ENCODE results near the gene DDX6.
"Not testable (repeated sequence)": the region's sequence is repeated elsewhere in the genome, so short reads cannot be mapped to it uniquely, and the experiment has no call there.

The DDX6 gene

DNA sequence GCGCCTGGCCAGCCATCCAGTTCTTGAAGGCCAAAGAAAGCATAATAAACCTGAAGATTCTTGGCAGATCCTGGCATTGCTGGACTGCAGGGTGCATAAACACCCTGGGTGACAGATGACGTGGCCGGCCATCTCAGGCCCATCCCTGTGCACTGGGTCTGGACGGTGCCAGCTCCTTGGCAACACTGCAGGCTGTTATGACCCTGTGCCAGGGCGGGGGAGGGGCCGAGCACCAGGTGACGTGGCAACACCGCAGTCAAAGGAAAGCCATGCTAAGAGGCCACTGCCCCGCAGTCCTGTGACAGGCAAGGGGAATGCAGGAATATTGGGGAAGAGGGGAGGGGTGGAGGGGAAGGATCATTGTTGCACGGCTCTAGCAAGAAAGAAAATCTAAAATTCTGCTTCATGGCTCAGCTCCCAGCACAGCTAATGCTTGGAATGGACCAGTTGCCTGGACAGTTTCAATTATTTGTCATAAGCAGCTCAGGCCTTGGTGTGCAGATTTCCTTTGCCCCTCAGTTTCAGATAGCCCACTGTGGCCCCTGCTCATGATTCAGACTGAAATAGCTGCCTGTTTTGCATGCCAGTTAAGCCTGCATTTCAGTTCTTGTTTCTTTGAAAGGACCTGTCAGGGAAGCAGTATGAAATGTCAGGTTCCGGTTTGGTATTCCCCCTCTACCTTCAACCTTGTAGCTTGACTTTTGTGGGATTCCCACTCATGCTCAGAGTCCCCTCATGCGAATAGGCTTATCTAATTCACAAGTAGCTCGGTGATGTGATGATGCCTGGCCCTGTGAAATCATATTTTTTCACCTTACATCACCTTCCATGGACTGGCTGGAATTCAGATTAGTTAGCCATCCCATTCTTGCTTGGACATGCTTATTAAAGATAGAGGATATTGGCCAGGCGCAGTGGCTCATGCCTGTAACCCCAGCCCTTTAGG lies 29.7 kb upstream of the DDX6 start:
- in situ Hi-C loops (cut with MboI; ENCODE audit: low pct_unique_long_range_greater_than_20kb, low sequenced_read_pairs, unreplicated experiment) = no loop called here
- TF ChIP-seq, protein P1, sequence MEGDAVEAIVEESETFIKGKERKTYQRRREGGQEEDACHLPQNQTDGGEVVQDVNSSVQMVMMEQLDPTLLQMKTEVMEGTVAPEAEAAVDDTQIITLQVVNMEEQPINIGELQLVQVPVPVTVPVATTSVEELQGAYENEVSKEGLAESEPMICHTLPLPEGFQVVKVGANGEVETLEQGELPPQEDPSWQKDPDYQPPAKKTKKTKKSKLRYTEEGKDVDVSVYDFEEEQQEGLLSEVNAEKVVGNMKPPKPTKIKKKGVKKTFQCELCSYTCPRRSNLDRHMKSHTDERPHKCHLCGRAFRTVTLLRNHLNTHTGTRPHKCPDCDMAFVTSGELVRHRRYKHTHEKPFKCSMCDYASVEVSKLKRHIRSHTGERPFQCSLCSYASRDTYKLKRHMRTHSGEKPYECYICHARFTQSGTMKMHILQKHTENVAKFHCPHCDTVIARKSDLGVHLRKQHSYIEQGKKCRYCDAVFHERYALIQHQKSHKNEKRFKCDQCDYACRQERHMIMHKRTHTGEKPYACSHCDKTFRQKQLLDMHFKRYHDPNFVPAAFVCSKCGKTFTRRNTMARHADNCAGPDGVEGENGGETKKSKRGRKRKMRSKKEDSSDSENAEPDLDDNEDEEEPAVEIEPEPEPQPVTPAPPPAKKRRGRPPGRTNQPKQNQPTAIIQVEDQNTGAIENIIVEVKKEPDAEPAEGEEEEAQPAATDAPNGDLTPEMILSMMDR (IDR thresholded peaks at IDR 0.05; ENCODE audit: extremely low read depth, insufficient read depth, missing control alignments) = no peak
- peak; percentile 81 for DNase-seq (ENCODE audit: low spot score)

DNA sequence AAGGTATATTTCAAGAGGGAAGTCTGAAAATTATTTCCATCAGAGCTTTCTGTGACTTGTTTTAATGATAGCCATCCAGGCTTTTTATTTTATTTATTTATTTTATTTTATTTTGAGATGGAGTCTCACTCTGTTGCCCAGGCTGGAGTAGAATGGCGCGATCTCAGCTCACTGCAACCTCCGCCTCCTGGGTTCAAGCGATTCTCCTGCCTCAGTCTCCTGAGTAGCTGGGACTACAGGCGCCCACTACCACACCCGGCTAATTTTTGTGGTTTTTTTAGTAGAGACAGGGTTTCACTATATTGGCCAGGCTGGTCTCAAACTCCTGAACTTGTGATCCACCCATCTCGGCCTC lies 29.0 kb upstream of the DDX6 start:
- in situ Hi-C loops (cut with MboI; ENCODE audit: low pct_unique_long_range_greater_than_20kb, low sequenced_read_pairs, unreplicated experiment); DNase-seq (ENCODE audit: low spot score): not testable (repeated sequence)

DNA sequence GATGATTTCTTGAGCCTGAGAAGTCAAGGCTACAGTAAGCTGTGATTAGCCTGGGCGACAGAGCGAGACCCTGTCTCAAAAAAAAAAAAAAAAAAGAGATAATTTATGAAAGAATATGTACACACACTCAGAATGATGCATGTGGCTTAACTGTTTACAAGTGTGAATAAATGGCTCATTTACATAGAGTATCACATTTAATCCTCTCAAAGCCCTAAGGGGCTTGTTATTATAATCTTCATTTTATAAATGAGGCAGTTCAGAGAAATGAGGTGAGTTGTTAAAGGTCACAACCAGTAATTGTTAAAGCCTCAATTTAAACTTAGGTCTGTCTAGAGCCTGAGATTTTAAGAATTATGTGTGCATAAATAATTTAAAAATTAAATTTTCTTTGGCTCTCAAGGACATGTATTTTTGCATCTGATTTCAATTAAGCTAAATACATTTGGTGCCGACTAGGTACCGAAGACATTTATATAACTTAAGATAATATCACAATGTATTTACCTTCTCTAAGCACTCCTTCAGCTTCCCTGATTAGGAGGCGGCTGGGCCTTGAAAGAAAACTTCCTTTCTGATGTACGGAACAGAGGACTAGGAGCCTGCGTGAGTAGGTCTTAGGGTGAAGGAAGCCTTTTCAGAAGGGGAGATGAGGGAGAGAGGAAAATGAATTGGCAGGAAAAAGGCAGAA lies 28.5 kb upstream of the DDX6 start:
- in situ Hi-C loops (cut with MboI; ENCODE audit: low pct_unique_long_range_greater_than_20kb, low sequenced_read_pairs, unreplicated experiment) = no loop called here
- TF ChIP-seq, protein P1 (IDR thresholded peaks at IDR 0.05; ENCODE audit: extremely low read depth, insufficient read depth, missing control alignments) = no peak
- no peak for DNase-seq (ENCODE audit: low spot score)

DNA sequence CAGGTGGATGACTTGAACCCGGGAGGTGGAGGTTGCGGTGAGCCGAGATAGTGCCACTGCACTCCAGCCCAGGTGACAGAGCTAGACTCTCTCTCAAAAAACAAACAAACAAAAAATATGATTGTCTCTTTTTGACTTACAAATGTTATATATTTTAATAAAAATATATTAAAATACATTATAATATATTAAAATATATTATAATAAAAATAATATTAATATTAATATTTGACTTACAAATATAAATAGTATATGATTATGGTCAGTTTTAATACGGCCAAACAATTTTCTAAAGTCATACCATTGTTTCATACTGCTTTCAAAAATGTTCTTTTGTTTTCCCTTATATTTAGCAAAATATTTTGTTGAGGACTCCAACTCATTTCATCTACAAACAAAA lies 27.2 kb upstream of the DDX6 start:
- TF ChIP-seq, protein P1 (IDR thresholded peaks at IDR 0.05; ENCODE audit: extremely low read depth, insufficient read depth, missing control alignments) = no peak
- DNase-seq (ENCODE audit: low spot score) = no peak
- in situ Hi-C loops (cut with MboI; ENCODE audit: low pct_unique_long_range_greater_than_20kb, low sequenced_read_pairs, unreplicated experiment) = no loop called here

DNA sequence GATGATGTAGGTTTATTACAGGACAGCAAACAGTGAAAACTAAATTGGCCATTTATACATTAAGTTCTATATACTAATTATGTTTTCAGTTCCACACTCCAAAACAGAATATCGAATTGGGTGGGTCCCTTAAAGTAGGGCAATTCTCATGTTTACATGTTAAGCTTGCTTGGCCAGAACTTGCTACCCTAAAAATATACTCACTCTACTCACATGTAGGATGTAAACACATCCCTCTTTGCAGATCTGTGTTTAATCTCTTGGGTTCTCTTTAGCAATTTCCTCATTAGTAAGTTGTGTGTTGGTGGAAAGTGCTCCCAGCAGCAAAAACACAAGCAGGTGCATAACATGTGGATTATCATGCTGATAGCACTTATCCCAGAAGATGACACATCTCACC lies 22.6 kb upstream of the DDX6 start:
- TF ChIP-seq, protein P1 (IDR thresholded peaks at IDR 0.05; ENCODE audit: extremely low read depth, insufficient read depth, missing control alignments) = no peak
- DNase-seq (ENCODE audit: low spot score) = no peak
- in situ Hi-C loops (cut with MboI; ENCODE audit: low pct_unique_long_range_greater_than_20kb, low sequenced_read_pairs, unreplicated experiment) = no loop called here

DNA sequence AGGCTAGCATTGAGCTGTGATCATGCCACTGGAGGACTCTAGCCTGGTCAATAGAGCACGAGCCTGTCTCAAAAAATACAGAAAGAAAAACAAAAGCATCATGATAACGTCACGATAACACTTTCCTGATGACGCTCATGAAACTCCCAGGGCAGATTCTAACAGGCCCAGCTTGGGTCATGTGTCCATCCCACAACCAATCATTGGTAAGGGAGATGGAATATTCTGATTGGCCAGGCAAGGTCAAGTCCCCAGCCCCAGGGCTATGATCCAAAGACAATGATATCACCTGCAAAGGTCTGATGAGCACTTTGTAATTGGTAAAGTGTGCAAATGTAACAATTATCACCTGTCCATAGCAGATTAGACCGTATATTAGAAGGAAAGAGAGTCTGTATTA lies 21.5 kb upstream of the DDX6 start:
- TF ChIP-seq, protein P1 (IDR thresholded peaks at IDR 0.05; ENCODE audit: extremely low read depth, insufficient read depth, missing control alignments) = no peak
- in situ Hi-C loops (cut with MboI; ENCODE audit: low pct_unique_long_range_greater_than_20kb, low sequenced_read_pairs, unreplicated experiment) = no loop called here
- no peak for DNase-seq (ENCODE audit: low spot score)

Measured in GM13977 (cell line).